ENCODE measurements around the gene DUSP15. TPM values are rescaled to one million over a fixed set of nuclear protein-coding genes. Genes with fewer than 3 reads are reported as not detected.

DUSP15 gene
- total RNA-seq, 4 donors from 2014 or later = 0.49 to 1.2 TPM; not detected in 2

DNA sequence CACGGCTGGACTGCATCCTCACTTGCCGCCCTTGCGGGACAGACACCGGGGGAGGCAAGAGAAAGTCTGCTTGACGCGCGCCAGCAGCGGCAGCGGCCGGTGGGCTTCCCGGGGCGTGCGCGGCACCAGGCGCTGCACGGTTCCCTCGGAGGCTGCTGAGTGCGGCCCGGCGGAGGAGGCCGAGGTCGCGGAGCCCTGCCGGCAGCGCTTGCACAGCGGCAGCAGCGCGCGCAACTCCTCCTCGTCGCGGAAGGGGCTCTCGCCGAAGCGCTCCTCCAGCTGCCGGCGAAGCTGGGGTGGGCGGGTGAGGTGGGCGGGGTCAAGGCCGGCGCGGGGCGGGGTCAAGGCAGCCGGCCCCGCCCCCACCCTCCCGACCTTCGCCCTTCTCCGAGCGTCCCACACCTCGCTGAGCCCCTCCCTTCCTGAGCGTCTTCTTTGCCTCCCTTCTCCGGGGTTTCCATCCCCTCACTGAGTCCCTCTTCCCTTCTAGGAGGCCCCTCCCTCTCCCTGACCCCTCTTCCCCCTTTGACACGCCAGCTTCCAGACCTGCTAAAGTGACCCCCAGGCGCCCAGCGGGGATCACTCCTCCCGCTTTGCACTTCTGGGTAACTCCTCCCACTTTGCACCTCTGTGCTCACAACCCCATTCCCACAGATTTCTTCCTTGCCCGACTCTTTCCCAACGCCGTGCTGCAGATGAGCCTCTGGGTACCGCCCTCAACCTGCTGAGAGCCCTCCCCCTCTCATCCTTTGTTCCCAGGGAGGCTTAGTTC is 8.8 kb downstream of the DUSP15 start:
- TF ChIP-seq, protein P1, sequence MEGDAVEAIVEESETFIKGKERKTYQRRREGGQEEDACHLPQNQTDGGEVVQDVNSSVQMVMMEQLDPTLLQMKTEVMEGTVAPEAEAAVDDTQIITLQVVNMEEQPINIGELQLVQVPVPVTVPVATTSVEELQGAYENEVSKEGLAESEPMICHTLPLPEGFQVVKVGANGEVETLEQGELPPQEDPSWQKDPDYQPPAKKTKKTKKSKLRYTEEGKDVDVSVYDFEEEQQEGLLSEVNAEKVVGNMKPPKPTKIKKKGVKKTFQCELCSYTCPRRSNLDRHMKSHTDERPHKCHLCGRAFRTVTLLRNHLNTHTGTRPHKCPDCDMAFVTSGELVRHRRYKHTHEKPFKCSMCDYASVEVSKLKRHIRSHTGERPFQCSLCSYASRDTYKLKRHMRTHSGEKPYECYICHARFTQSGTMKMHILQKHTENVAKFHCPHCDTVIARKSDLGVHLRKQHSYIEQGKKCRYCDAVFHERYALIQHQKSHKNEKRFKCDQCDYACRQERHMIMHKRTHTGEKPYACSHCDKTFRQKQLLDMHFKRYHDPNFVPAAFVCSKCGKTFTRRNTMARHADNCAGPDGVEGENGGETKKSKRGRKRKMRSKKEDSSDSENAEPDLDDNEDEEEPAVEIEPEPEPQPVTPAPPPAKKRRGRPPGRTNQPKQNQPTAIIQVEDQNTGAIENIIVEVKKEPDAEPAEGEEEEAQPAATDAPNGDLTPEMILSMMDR (IDR thresholded peaks at IDR 0.05; ENCODE audit: low read depth) = no peak

DNA sequence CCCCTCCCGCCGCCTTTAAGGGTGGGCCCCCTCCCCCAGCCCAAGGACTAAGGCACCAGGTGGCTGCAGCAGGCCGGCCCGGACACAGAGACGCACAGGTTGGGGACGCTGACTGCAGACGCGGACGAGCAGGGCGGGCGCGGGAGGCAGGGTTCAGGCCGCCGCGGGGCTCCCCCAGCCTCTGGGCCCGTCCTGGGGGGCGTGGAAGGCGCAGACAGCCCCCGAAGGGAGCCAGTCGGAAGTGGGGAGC is 9.3 kb downstream of the DUSP15 start:
- TF ChIP-seq, protein P1 (IDR thresholded peaks at IDR 0.05; ENCODE audit: low read depth) = no peak

DNA sequence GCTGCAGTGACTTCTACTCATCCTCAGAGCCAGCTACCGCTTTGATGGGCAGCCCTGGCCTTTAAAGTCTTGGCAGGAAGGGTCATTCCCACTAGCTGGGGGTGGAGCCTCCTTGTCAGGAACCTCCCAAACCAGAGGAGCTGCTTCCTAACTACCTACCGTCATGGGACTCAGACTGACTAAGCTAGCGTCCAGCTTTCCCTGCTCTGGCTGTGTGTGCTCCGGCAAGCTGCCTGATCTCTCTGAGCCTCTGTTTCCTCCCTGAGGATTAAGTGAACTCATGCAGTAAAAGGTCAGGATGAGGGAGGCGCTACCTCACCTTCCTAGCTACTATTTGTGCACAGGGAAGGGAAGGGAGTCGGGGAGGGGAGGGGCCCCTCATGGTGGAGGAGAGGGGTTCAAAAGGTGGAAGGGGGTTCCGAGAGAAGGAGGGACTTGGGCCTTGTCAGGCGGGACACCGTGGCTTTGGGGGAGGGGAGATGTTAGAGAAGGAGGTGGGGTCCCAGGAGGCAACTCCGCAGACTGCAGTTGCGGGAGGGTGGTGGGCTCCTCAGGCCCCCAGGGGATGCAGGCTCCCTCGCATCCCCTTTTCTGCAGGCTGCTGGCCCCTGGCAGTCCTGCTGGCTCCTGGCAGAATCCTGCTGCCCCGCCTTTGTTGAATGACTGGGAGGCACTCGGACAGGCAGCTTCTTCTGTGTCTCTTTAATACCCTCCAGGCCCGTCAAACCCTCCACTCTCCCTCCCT is 9.8 kb downstream of the DUSP15 start:
- TF ChIP-seq, protein P1 (IDR thresholded peaks at IDR 0.05; ENCODE audit: low read depth) = no peak

DNA sequence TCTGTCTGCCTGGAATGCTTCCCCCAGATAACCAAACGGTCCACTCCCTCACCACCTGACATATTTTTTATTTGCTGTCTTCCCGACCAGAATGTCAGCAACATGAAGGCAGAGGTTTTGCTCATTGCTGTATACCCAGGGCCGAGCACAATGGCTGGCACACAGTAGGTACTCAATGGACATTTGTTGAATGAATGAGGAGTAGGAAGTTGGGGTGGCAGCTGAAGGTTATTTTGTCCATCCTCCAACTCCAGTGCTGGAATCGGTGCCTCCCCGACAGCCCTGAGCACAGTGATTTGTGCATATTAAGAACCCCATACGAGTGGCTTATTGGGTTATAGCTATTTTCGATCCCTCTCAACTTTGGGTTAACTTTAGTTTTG is 10.3 kb downstream of the DUSP15 start:
- TF ChIP-seq, protein P1 (IDR thresholded peaks at IDR 0.05; ENCODE audit: low read depth) = no peak

DNA sequence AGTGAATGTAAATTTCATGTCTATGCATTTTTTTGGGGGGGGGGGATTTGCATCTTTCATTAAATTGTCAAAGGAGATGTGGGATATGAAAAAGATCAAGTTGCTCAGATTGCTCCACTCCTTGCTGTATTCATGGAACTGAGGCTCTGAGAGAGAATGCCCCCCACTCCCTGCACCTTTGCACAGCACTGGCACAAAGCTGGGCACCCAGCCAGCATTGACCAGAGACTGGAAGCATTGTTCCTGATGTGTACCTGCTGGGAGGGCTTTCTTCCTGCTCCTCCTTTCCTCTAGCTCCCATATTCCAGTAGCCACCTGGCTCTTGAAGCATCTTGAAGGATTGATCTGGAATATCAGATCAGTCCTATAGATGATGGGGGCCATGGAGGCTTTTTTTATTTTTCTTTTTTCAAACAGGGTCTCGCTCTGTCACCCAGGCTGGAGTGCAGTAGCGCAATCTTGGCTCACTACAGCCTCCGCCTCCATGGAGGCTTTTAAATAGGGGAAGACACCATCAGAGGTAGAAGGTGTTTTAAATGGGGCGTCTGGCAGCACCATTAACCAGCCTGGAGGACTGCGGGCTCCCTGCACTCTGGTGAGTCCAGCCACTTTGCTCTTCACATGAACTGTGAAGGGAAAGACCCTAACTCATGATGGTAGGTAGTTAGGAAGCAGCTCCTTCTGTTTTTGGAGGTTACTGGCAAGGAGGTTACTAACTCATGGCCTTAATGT is 10.9 kb downstream of the DUSP15 start:
- TF ChIP-seq, protein P1 (IDR thresholded peaks at IDR 0.05; ENCODE audit: low read depth) = no peak

DNA sequence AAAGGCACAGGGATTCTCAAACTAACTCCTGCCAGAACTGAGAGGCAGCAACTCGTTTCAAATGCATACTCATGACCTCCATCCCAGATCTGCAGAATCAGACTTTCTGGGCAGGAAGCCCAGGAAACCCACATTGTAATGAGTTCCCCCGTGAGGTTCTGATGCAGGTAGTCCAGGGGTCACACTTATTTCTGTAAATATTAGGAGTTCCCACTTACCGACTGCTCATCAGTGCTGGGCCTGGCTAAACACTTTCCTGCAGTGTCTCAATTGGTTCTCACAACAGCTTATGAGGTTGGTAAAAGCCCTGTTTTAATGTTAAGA is 11.6 kb downstream of the DUSP15 start:
- TF ChIP-seq, protein P1 (IDR thresholded peaks at IDR 0.05; ENCODE audit: low read depth) = no peak
